Parathyroid adenoma (tissue), 2 donors: Measurements from ENCODE around the gene LUC7L3.
A peak's percentile ranks its signal among the peaks of the same experiment; 100 is the strongest.

Experiments used
- H2AFZ ChIP-seq: fragments of 300-600 bp; sonication (generic); one replicate; pipeline ENCODE4 v1.7.0; 2017; ENCODE audit warnings: antibody characterized with exemption, mild to moderate bottlenecking
- H3K27ac ChIP-seq: fragments of 300-600 bp; sonication (generic); one replicate; pipeline ENCODE4 v1.7.0; 2017
- H3K27me3 ChIP-seq: fragments of 300-600 bp; sonication (generic); one replicate; pipeline ENCODE4 v1.7.0; 2017; ENCODE audit warnings: low read length; ENCODE audit not compliant: control insufficient read depth, insufficient read depth
- H3K36me3 ChIP-seq: fragments of 300-600 bp; sonication (generic); one replicate; pipeline ENCODE4 v1.7.0; 2017; ENCODE audit warnings: low read length; ENCODE audit not compliant: control insufficient read depth, insufficient read depth
- H3K4me1 ChIP-seq: fragments of 300-600 bp; sonication (generic); one replicate; pipeline ENCODE4 v1.7.0; 2017; ENCODE audit warnings: control low read depth
- H3K4me2 ChIP-seq: fragments of 300-600 bp; sonication (generic); one replicate; pipeline ENCODE4 v1.7.0; 2017; ENCODE audit warnings: low read length
- H3K4me3 ChIP-seq: fragments of 300-600 bp; sonication (generic); one replicate; pipeline ENCODE4 v1.7.0; 2017; ENCODE audit warnings: low read depth, low read length
- H3K79me2 ChIP-seq: fragments of 300-600 bp; sonication (generic); one replicate; pipeline ENCODE4 v1.7.0; 2017; ENCODE audit warnings: control low read depth
- H3K9ac ChIP-seq: fragments of 300-600 bp; sonication (generic); one replicate; pipeline ENCODE4 v1.7.0; 2017; ENCODE audit warnings: mild to moderate bottlenecking
- H3K9me3 ChIP-seq: fragments of 300-600 bp; sonication (generic); one replicate; pipeline ENCODE4 v1.7.0; 2017; ENCODE audit warnings: low read length; ENCODE audit not compliant: control insufficient read depth
- CTCF ChIP-seq: fragments of 300-600 bp; sonication (generic); IDR thresholded peaks from one replicate; pipeline ENCODE4 v1.7.0; 2017; ENCODE audit warnings: antibody characterized with exemption, mild to moderate bottlenecking
- donor health status: primary hyperparathyroidism.

The LUC7L3 gene

GRCh38 chr17:50692448-50693035, 26.9 kb upstream of the LUC7L3 start:
- H3K4me1 ChIP-seq: peaks cover 21% of the 10 kb centered on the region
- no peak overlapping the region for H3K4me3 ChIP-seq
- no peaks in the 10 kb centered on the region for H3K36me3 ChIP-seq
- H3K27ac ChIP-seq: peak overlapping the region; percentile 71
- H3K79me2 ChIP-seq: no peaks in the 10 kb centered on the region
- no peak for TF ChIP-seq CTCF
- no peaks in the 10 kb centered on the region for H3K27me3 ChIP-seq
- no peaks in the 10 kb centered on the region for H3K9me3 ChIP-seq
- H3K9ac ChIP-seq: no peak overlapping the region
- H3K4me2 ChIP-seq: no peak overlapping the region
- H2AFZ ChIP-seq: no peak overlapping the region

GRCh38 chr17:50693036-50693682, 26.2 kb upstream of the LUC7L3 start:
- no peak overlapping the region for H2AFZ ChIP-seq
- no peaks in the 10 kb centered on the region for H3K9me3 ChIP-seq
- no peak for TF ChIP-seq CTCF
- H3K27ac ChIP-seq: no peak overlapping the region
- H3K9ac ChIP-seq: no peak overlapping the region
- peaks cover 21% of the 10 kb centered on the region for H3K4me1 ChIP-seq
- H3K36me3 ChIP-seq: no peaks in the 10 kb centered on the region
- no peaks in the 10 kb centered on the region for H3K27me3 ChIP-seq
- H3K4me3 ChIP-seq: no peak overlapping the region
- no peak overlapping the region for H3K4me2 ChIP-seq
- no peaks in the 10 kb centered on the region for H3K79me2 ChIP-seq

- H3K4me1 ChIP-seq: peaks cover 14% of the 10 kb centered on the region
- H3K9ac ChIP-seq: no peak overlapping the region
- H3K36me3 ChIP-seq: no peaks in the 10 kb centered on the region
- H3K79me2 ChIP-seq: no peaks in the 10 kb centered on the region
- no peaks in the 10 kb centered on the region for H3K27me3 ChIP-seq
- H3K4me3 ChIP-seq: no peak overlapping the region
- no peak overlapping the region for H3K27ac ChIP-seq
- no peak overlapping the region for H2AFZ ChIP-seq
- no peaks in the 10 kb centered on the region for H3K9me3 ChIP-seq
- H3K4me2 ChIP-seq: no peak overlapping the region
- no peak for TF ChIP-seq CTCF
Measured at GRCh38 chr17:50696365-50696879, 23.0 kb upstream of the LUC7L3 start.

GRCh38 chr17:50697062-50697461, 22.3 kb upstream of the LUC7L3 start:
- Histone ChIP-seq H3K27ac (no peak overlapping the region), H3K4me1 (peaks cover 7% of the 10 kb centered on the region), H3K27me3 (no peaks in the 10 kb centered on the region), H3K4me2 (no peak overlapping the region), H3K9me3 (no peaks in the 10 kb centered on the region), H3K79me2 (no peaks in the 10 kb centered on the region), H3K9ac (no peak overlapping the region), H3K36me3 (no peaks in the 10 kb centered on the region), H3K4me3 (no peak overlapping the region), H2AFZ (no peak overlapping the region)
- TF ChIP-seq CTCF: no peak
